Nephron progenitor cell (in vitro differentiated cells): Measurements from ENCODE around the gene LRP4.
A peak's percentile ranks its signal among the peaks of the same experiment; 100 is the strongest.

Experiments used
- DNase-seq: peaks from one replicate; pipeline ENCODE4 v3.0.0; 2021
- H3K27ac Mint-ChIP-seq: 2 replicates; pipeline ENCODE4 v1.8.0; 2021; ENCODE audit warnings: mild to moderate bottlenecking, moderate library complexity, mixed read lengths
- H3K27me3 Mint-ChIP-seq: 2 replicates; pipeline ENCODE4 v1.8.0; 2021; ENCODE audit warnings: mild to moderate bottlenecking, low read depth, mixed read lengths; ENCODE audit not compliant: poor library complexity
- H3K36me3 Mint-ChIP-seq: 2 replicates; pipeline ENCODE4 v1.8.0; 2021; ENCODE audit warnings: low read depth, mixed read lengths
- H3K4me1 Mint-ChIP-seq: 2 replicates; pipeline ENCODE4 v1.8.0; 2021; ENCODE audit warnings: mixed read lengths
- H3K4me3 Mint-ChIP-seq: 2 replicates; pipeline ENCODE4 v1.8.0; 2021; ENCODE audit warnings: mild to moderate bottlenecking, moderate library complexity, mixed read lengths
- H3K9me3 Mint-ChIP-seq: 2 replicates; pipeline ENCODE4 v1.8.0; 2021; ENCODE audit warnings: mild to moderate bottlenecking, moderate library complexity, mixed read lengths
- CTCF ChIP-seq: fragments of 200-600 bp; sonication (generic); IDR thresholded peaks from 2 replicates; pipeline ENCODE4 v1.5.0; 2021; ENCODE audit warnings: antibody characterized with exemption

Gene LRP4

GRCh38 chr11:46826310-46827044 lies 91.9 kb downstream of the LRP4 start:
- peak; percentile 91 for DNase-seq
- Mint-ChIP-seq H3K4me3 (peak overlapping the region; percentile 81), H3K27ac (peak overlapping the region; percentile 79), H3K4me1 (peaks cover 31% of the 10 kb centered on the region), H3K36me3 (peaks cover 27% of the 10 kb centered on the region), H3K9me3 (no peaks in the 10 kb centered on the region), H3K27me3 (peaks cover 4% of the 10 kb centered on the region)
- no peak for TF ChIP-seq CTCF

GRCh38 chr11:46808799-46809431 lies 109.4 kb downstream of the LRP4 start:
- no peak for DNase-seq
- Mint-ChIP-seq H3K4me3 (no peak overlapping the region), H3K36me3 (peaks cover 60% of the 10 kb centered on the region)

More at GRCh38 chr11:46808799-46809431, 109.4 kb downstream of the LRP4 start:
- no peak overlapping the region for H3K27ac Mint-ChIP-seq
- no peaks in the 10 kb centered on the region for H3K4me1 Mint-ChIP-seq
- no peaks in the 10 kb centered on the region for H3K27me3 Mint-ChIP-seq
- TF ChIP-seq CTCF, result no peak
- H3K9me3 Mint-ChIP-seq, result no peaks in the 10 kb centered on the region
